ENCODE data around the gene PCP4L1.

PCP4L1 gene

DNA sequence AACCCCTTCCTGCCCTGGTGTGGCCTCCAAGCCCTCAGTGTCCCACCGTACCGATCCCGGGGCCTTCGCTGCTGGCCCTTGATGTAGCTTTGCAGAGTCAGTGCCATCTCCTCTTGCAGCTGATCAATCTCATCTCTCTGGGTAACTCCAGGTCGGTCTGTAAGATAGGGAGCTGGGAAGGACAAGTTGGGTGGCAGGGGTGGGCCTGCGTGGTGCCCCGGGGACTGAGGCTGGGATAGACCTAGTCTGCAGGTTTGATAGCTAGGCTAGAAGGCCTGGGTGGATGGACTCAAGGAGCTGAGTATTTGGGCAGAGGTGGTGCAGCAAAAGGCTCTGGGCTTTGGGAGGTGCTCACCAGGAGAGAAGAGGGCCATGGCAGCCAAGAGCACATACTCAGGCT is 27.8 kb upstream of the PCP4L1 start:
- no peak overlapping the region for H2AFZ ChIP-seq (ENCODE audit: low read depth, low read length)
- no peak overlapping the region for H3K27ac ChIP-seq (ENCODE audit: low read length)
- ATAC-seq (ENCODE audit: insufficient read depth, low read depth) (no peak), DNase-seq (no peak)
- no peak overlapping the region for H3K4me2 ChIP-seq (ENCODE audit: insufficient read depth, low read length)
- H3K27me3 ChIP-seq (ENCODE audit: insufficient read depth, low read length, poor library complexity), result no peaks in the 10 kb centered on the region
- H4K20me1 ChIP-seq (ENCODE audit: insufficient read depth, low read length), result 0 out of 2 replicates have a peak, but pooled peaks cover 3% of the 10 kb centered on the region
- H3K4me1 ChIP-seq (ENCODE audit: insufficient read depth, low read length), result peaks cover 19% of the 10 kb centered on the region
- no peak overlapping the region for H3K4me3 ChIP-seq (ENCODE audit: low read depth in 1 of 2, low read length in 2 of 2)
- H3K79me2 ChIP-seq (ENCODE audit: insufficient read depth, low read length), result peaks cover 13% of the 10 kb centered on the region
- H3K9ac ChIP-seq (ENCODE audit: low read depth, low read length), result no peak overlapping the region
- H3K9me3 ChIP-seq (ENCODE audit: insufficient read depth, low read length, severe bottlenecking), result no peaks in the 10 kb centered on the region
- peaks cover 24% of the 10 kb centered on the region for H3K36me3 ChIP-seq (ENCODE audit: insufficient read depth, low read length)
- TF ChIP-seq, protein P1, sequence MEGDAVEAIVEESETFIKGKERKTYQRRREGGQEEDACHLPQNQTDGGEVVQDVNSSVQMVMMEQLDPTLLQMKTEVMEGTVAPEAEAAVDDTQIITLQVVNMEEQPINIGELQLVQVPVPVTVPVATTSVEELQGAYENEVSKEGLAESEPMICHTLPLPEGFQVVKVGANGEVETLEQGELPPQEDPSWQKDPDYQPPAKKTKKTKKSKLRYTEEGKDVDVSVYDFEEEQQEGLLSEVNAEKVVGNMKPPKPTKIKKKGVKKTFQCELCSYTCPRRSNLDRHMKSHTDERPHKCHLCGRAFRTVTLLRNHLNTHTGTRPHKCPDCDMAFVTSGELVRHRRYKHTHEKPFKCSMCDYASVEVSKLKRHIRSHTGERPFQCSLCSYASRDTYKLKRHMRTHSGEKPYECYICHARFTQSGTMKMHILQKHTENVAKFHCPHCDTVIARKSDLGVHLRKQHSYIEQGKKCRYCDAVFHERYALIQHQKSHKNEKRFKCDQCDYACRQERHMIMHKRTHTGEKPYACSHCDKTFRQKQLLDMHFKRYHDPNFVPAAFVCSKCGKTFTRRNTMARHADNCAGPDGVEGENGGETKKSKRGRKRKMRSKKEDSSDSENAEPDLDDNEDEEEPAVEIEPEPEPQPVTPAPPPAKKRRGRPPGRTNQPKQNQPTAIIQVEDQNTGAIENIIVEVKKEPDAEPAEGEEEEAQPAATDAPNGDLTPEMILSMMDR (IDR thresholded peaks at IDR 0.05; ENCODE audit: borderline replicate concordance, extremely low read depth, low read length, poor library complexity, severe bottlenecking), result no peak
- no peak for TF ChIP-seq EZH2 (IDR thresholded peaks at IDR 0.05; ENCODE audit: borderline replicate concordance, low read depth, low read length, severe bottlenecking)

DNA sequence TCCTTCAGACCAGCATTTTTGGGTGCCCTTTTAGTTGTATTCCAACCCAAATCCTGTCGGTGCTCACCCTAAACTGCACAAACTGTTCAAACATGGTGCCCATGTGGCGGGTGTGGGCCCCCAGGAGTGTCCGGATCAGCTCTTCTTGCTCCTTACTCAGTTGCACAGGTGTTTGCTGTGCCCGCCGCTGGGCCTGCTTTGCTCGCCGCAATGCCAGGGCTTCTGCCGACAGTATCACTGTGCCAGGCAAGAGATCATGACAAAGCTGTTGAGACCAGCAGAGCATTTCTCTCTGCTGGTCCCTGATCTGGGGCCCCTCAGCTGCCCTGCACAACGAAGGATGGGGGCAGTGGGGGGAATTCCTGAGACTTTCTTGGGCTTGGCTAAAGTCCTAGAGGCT is 25.4 kb upstream of the PCP4L1 start:
- peaks cover under 1% of the 10 kb centered on the region; the same call in 1 of the 2 replicates for H3K4me1 ChIP-seq (ENCODE audit: insufficient read depth, low read length)
- no peaks in the 10 kb centered on the region for H3K79me2 ChIP-seq (ENCODE audit: insufficient read depth, low read length)
- H3K27me3 ChIP-seq (ENCODE audit: insufficient read depth, low read length, poor library complexity), result no peaks in the 10 kb centered on the region
- no peak for ATAC-seq (ENCODE audit: insufficient read depth, low read depth)
- no peak overlapping the region for H2AFZ ChIP-seq (ENCODE audit: low read depth, low read length)
- TF ChIP-seq, protein P1 (IDR thresholded peaks at IDR 0.05; ENCODE audit: borderline replicate concordance, extremely low read depth, low read length, poor library complexity, severe bottlenecking), result no peak
- no peak for TF ChIP-seq EZH2 (IDR thresholded peaks at IDR 0.05; ENCODE audit: borderline replicate concordance, low read depth, low read length, severe bottlenecking)
- H3K4me2 ChIP-seq (ENCODE audit: insufficient read depth, low read length), result no peak overlapping the region
- no peaks in the 10 kb centered on the region for H3K9me3 ChIP-seq (ENCODE audit: insufficient read depth, low read length, severe bottlenecking)
- no peak overlapping the region for H3K4me3 ChIP-seq (ENCODE audit: low read depth in 1 of 2, low read length in 2 of 2)
- no peak for DNase-seq
- 0 out of 2 replicates have a peak, but pooled peaks cover 3% of the 10 kb centered on the region for H4K20me1 ChIP-seq (ENCODE audit: insufficient read depth, low read length)
- no peak overlapping the region for H3K9ac ChIP-seq (ENCODE audit: low read depth, low read length)
- H3K36me3 ChIP-seq (ENCODE audit: insufficient read depth, low read length), result peaks cover 17% of the 10 kb centered on the region
- no peak overlapping the region for H3K27ac ChIP-seq (ENCODE audit: low read length)

DNA sequence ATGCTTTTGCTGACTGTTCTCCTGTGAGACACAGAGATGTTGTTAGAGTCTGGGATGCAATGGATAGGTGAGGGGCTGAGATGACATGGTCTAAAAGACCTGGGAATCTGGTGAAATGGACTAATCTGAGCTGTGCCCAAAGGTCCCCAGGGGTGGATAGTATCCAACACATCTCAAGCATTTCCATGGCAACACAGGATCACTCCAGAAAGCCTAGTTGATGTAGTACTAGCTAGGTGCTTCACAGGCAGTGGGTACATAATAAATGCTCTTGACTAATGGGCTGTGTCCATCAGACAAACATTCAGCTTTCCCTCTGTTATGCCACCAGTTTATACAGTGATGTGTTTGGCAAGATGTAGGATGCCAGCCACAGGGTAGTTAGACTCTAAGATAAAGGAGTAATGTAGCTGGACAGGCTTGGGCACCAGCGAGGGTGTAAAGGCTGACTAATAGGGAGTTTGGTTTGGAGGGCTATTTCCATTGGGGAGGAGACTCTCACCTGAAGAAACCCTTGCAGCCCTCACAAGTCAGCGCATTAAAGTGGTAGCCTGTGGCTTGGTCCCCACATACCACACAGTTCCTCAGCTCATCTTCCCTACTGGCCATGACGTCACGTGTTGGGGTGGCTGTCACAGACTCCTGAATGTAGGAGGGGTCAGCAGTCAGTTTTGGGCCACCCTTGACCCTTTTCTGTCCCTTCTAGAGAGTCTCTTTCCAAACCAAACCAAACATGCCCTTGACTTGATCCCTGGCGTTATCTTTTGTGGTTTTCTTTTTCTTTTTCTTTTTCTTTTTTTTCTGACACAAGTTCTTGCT is 22.4 kb upstream of the PCP4L1 start:
- TF ChIP-seq, protein P1 (IDR thresholded peaks at IDR 0.05; ENCODE audit: borderline replicate concordance, extremely low read depth, low read length, poor library complexity, severe bottlenecking), result no peak
- no peak for TF ChIP-seq EZH2 (IDR thresholded peaks at IDR 0.05; ENCODE audit: borderline replicate concordance, low read depth, low read length, severe bottlenecking)
- H3K27me3 ChIP-seq (ENCODE audit: insufficient read depth, low read length, poor library complexity), result no peaks in the 10 kb centered on the region
- DNase-seq, result no peak

More for the DNA sequence above, 22.4 kb upstream of the PCP4L1 start:
- Histone ChIP-seq H3K4me3 (ENCODE audit: low read depth in 1 of 2, low read length in 2 of 2) (no peak overlapping the region), H3K79me2 (ENCODE audit: insufficient read depth, low read length) (no peaks in the 10 kb centered on the region), H3K9ac (ENCODE audit: low read depth, low read length) (no peak overlapping the region), H2AFZ (ENCODE audit: low read depth, low read length) (no peak overlapping the region), H3K27ac (ENCODE audit: low read length) (no peak overlapping the region), H3K4me1 (ENCODE audit: insufficient read depth, low read length) (no peaks in the 10 kb centered on the region), H4K20me1 (ENCODE audit: insufficient read depth, low read length) (no peaks in the 10 kb centered on the region), H3K9me3 (ENCODE audit: insufficient read depth, low read length, severe bottlenecking) (no peaks in the 10 kb centered on the region), H3K4me2 (ENCODE audit: insufficient read depth, low read length) (no peak overlapping the region), H3K36me3 (ENCODE audit: insufficient read depth, low read length) (no peaks in the 10 kb centered on the region)
- ATAC-seq (ENCODE audit: insufficient read depth, low read depth), result no peak
